IMR-90 (cell line): ENCODE measurements around the gene TSPAN14.

Source experiments
- BHLHE40 ChIP-seq: fragments of 150-350 bp; IDR thresholded peaks from 2 replicates; pipeline ENCODE4 v1.6.1; 2016; ENCODE audit warnings: mild to moderate bottlenecking, low read depth, low read length
- CHD1 ChIP-seq: IDR thresholded peaks from 2 replicates; pipeline ENCODE4 v1.6.1; 2012; ENCODE audit warnings: low read depth, low read length, improper control_type of control experiment
- CTCF ChIP-seq: conservative IDR thresholded peaks from 2 replicates; pipeline ENCODE4 v1.5.1; 2012; ENCODE audit warnings: mild to moderate bottlenecking, low read depth, low read length, improper control_type of control experiment
- ELK1 ChIP-seq: fragments of 150-350 bp; IDR thresholded peaks from 2 replicates; pipeline ENCODE4 v1.6.1; 2016; ENCODE audit warnings: low read depth, mild to moderate bottlenecking, low read length, moderate library complexity, borderline replicate concordance
- MAFK ChIP-seq: IDR thresholded peaks from 2 replicates; pipeline ENCODE4 v1.6.1; 2012; ENCODE audit warnings: low read depth, low read length, improper control_type of control experiment
- NFE2L2 ChIP-seq: fragments of 150-350 bp; IDR thresholded peaks from 2 replicates; pipeline ENCODE4 v1.6.1; 2016; ENCODE audit warnings: low read depth, mild to moderate bottlenecking, low read length
- POLR2A ChIP-seq: IDR thresholded peaks from 2 replicates; pipeline ENCODE4 v1.6.1; 2012; ENCODE audit warnings: mild to moderate bottlenecking, low read depth, low read length
- RAD21 ChIP-seq: IDR thresholded peaks from 2 replicates; pipeline ENCODE4 v1.6.1; 2012; ENCODE audit warnings: low read length, improper control_type of control experiment
- RFX5 ChIP-seq: IDR thresholded peaks from 2 replicates; pipeline ENCODE4 v1.8.0; 2012; ENCODE audit warnings: low read depth, mild to moderate bottlenecking, low read length, moderate library complexity
- SMC3 ChIP-seq: fragments of 150-350 bp; IDR thresholded peaks from 2 replicates; pipeline ENCODE4 v1.6.1; 2016; ENCODE audit warnings: low read depth, mild to moderate bottlenecking, antibody characterized with exemption, low read length, moderate library complexity

GRCh38 chr10:80454513-80455460 lies 677 bp downstream of the TSPAN14 start:
- no peak for TF ChIP-seq CTCF
- no peak for TF ChIP-seq SMC3
- peak; percentile 12; the same call in 1 of the 2 replicates for TF ChIP-seq BHLHE40
- TF ChIP-seq POLR2A: no peak
- no peak for TF ChIP-seq RFX5
- no peak for TF ChIP-seq MAFK
- TF ChIP-seq CHD1: no peak; the same call in 1 of the 2 replicates
- TF ChIP-seq NFE2L2: no peak
- no peak for TF ChIP-seq ELK1
- no peak for TF ChIP-seq RAD21
